Measurements from ENCODE around the gene RAD1.

GRCh38 chr5:34903260-34903659, 12.0 kb downstream of the RAD1 start:
- TF ChIP-seq CTCF (IDR thresholded peaks at IDR 0.05) = no peak
- TF ChIP-seq POLR2A (IDR thresholded peaks at IDR 0.05) = no peak
- TF ChIP-seq POLR2AphosphoS5 (IDR thresholded peaks at IDR 0.05) = no peak

All from stomach (tissue), 4 donors.